Measurements from ENCODE around the gene AUTS2. TPM values are rescaled to one million over a fixed set of nuclear protein-coding genes. Genes with fewer than 3 reads are reported as not detected.

The AUTS2 gene
- polyA plus RNA-seq, 1 experiment: 0.54 TPM

GRCh38 chr7:70455925-70456324 is 857.6 kb downstream of the AUTS2 start:
- TF ChIP-seq CTCF (IDR thresholded peaks at IDR 0.05; ENCODE audit: insufficient read depth, low read depth, low read length): no peak
- Histone ChIP-seq H3K36me3 (ENCODE audit: control insufficient read depth, insufficient read depth, low read length) (no peaks in the 10 kb centered on the region), H3K4me3 (ENCODE audit: low read depth, low read length) (no peak overlapping the region), H3K27me3 (ENCODE audit: control insufficient read depth, insufficient read depth, low read length) (no peaks in the 10 kb centered on the region)
- POLR2A ChIA-PET: no interaction called here
- DNase-seq (ENCODE audit: low read depth): no peak
- CTCF ChIA-PET: no interaction called here

DNA sequence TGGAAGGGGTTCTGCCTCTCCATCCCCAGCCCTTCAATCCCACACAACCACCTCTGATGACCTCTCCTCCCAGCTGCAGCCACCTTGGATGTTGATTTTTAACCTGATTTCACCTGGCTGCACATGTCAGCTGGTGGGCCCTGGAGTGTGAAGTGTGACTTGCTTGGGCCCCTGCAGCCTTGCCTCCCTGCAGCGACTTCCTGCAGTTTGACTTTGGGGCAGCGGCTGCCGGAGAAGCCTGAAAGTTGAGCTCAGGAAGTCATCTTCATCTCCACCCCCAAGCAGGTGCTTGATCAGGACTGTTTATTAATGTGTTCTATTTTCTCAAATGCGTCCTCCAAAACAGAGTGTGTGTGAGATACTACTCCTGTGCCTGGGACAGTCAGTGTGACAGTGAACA is 858.4 kb downstream of the AUTS2 start:
- no peaks in the 10 kb centered on the region for H3K27me3 ChIP-seq (ENCODE audit: control insufficient read depth, insufficient read depth, low read length)
- no peak for DNase-seq (ENCODE audit: low read depth)
- POLR2A ChIA-PET: no interaction called here
- CTCF ChIA-PET: no interaction called here
- TF ChIP-seq CTCF (IDR thresholded peaks at IDR 0.05; ENCODE audit: insufficient read depth, low read depth, low read length): no peak
- H3K36me3 ChIP-seq (ENCODE audit: control insufficient read depth, insufficient read depth, low read length): no peaks in the 10 kb centered on the region
- H3K4me3 ChIP-seq (ENCODE audit: low read depth, low read length): no peak overlapping the region

- no peak for DNase-seq (ENCODE audit: low read depth)
- POLR2A ChIA-PET: no interaction called here
- no peak overlapping the region for H3K4me3 ChIP-seq (ENCODE audit: low read depth, low read length)
- CTCF ChIA-PET: interaction anchor here (1.1 kb wide), 1 partner anchor 26 kb away, joined by 5 read pairs; no protein-coding TSS in a partner anchor
- H3K36me3 ChIP-seq (ENCODE audit: control insufficient read depth, insufficient read depth, low read length): no peaks in the 10 kb centered on the region
- no peaks in the 10 kb centered on the region for H3K27me3 ChIP-seq (ENCODE audit: control insufficient read depth, insufficient read depth, low read length)
- TF ChIP-seq CTCF (IDR thresholded peaks at IDR 0.05; ENCODE audit: insufficient read depth, low read depth, low read length): no peak
Observed at GRCh38 chr7:70457482-70457881, 859.2 kb downstream of the AUTS2 start.

DNA sequence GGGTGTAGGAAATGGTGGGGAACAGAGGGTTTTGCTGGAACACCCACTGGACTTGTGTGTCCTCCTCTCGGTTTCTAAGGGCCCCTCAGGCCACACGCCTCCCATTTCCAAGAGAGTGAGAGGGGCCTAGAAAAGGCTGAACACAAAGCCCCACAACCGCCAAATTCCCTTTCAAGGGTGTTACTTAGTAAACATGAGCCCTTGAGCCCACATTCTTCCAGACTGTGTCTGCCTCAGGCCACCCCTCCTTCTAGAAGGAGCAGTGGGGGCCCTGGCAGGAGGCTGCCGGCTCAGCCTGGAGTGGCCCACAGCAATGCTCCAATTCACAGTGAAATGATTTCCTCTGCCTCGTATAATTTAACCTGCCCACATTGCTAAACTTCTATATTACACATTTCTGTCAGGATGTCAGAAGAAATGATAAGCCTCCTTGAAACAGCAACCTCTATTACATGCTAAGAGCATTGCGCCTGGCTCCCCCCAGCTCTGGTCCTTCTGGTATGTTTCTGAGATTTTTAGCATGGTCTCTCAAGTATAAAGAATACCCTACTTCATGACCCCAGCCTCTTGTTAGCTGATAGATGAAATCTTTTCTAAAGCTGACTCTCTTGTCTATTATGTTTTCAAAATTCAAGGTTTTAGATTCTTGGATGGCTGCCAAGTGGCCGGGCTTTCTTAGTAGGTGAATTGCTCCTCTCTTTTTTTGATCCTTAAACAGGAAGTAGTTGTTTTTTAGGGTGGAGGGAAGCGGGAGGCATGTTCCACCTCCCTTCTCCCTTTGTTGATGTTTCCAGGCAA is 859.8 kb downstream of the AUTS2 start:
- TF ChIP-seq CTCF (IDR thresholded peaks at IDR 0.05; ENCODE audit: insufficient read depth, low read depth, low read length): no peak
- H3K36me3 ChIP-seq (ENCODE audit: control insufficient read depth, insufficient read depth, low read length): no peaks in the 10 kb centered on the region
- H3K4me3 ChIP-seq (ENCODE audit: low read depth, low read length): no peak overlapping the region
- H3K27me3 ChIP-seq (ENCODE audit: control insufficient read depth, insufficient read depth, low read length): no peaks in the 10 kb centered on the region
- DNase-seq (ENCODE audit: low read depth): no peak
- CTCF ChIA-PET: interaction anchor here (0.5 to 1.1 kb wide), 2 partner anchors 20 to 26 kb away, joined by 3 to 5 read pairs; no protein-coding TSS in a partner anchor
- POLR2A ChIA-PET: no interaction called here

- H3K27me3 ChIP-seq (ENCODE audit: control insufficient read depth, insufficient read depth, low read length): no peaks in the 10 kb centered on the region
- DNase-seq (ENCODE audit: low read depth): no peak
- ChIA-PET POLR2A (no interaction called here), CTCF (interaction anchor here (0.5 to 1.1 kb wide), 2 partner anchors 20 to 25 kb away, joined by 3 to 5 read pairs; no protein-coding TSS in a partner anchor)
- no peak for TF ChIP-seq CTCF (IDR thresholded peaks at IDR 0.05; ENCODE audit: insufficient read depth, low read depth, low read length)
- H3K4me3 ChIP-seq (ENCODE audit: low read depth, low read length): no peak overlapping the region
- no peaks in the 10 kb centered on the region for H3K36me3 ChIP-seq (ENCODE audit: control insufficient read depth, insufficient read depth, low read length)
Observed at GRCh38 chr7:70458745-70459144, 860.5 kb downstream of the AUTS2 start.

All from BJ (cell line).